Measurements from ENCODE around the gene MMP19.

MMP19 gene

DNA sequence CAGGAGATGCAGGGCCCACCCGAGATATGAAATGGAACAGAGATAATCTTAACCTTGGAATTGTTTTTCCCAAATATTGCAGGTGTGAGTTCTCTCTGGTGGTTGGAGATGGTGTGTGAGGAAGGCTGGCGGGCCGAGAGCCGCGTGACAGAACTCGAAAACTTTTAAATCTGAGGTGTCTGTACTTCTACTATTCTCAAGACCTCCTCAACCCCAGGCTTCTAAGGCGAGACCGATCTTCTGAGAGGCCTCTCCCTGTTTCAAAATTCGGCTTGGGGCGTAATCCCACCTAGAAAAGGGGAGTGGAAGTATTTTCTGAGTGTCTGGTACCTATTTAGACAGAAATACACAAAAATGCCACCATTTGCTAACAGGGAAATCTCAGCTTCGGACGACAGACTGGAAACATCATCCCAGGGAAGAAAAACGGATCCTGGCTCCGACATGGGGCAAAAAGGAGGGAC is 25.8 kb downstream of the MMP19 start:
- TF ChIP-seq FOXP2 (optimal IDR thresholded peaks at IDR 0.05; ENCODE audit: borderline replicate concordance, extremely low read depth, extremely low read length, insufficient read depth), result no peak
- TF ChIP-seq POLR2AphosphoS5 (IDR thresholded peaks at IDR 0.05; ENCODE audit: low read depth, low read length), result no peak
- no peak for TF ChIP-seq TAF1 (IDR thresholded peaks at IDR 0.05; ENCODE audit: borderline replicate concordance, insufficient read depth, low read length)
- TF ChIP-seq, protein P1, sequence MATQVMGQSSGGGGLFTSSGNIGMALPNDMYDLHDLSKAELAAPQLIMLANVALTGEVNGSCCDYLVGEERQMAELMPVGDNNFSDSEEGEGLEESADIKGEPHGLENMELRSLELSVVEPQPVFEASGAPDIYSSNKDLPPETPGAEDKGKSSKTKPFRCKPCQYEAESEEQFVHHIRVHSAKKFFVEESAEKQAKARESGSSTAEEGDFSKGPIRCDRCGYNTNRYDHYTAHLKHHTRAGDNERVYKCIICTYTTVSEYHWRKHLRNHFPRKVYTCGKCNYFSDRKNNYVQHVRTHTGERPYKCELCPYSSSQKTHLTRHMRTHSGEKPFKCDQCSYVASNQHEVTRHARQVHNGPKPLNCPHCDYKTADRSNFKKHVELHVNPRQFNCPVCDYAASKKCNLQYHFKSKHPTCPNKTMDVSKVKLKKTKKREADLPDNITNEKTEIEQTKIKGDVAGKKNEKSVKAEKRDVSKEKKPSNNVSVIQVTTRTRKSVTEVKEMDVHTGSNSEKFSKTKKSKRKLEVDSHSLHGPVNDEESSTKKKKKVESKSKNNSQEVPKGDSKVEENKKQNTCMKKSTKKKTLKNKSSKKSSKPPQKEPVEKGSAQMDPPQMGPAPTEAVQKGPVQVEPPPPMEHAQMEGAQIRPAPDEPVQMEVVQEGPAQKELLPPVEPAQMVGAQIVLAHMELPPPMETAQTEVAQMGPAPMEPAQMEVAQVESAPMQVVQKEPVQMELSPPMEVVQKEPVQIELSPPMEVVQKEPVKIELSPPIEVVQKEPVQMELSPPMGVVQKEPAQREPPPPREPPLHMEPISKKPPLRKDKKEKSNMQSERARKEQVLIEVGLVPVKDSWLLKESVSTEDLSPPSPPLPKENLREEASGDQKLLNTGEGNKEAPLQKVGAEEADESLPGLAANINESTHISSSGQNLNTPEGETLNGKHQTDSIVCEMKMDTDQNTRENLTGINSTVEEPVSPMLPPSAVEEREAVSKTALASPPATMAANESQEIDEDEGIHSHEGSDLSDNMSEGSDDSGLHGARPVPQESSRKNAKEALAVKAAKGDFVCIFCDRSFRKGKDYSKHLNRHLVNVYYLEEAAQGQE (IDR thresholded peaks at IDR 0.05; ENCODE audit: insufficient read depth in 1 of 2, low read depth in 2 of 2, low read length in 2 of 2), result no peak
- no peak for TF ChIP-seq SIN3A (IDR thresholded peaks at IDR 0.05; ENCODE audit: borderline replicate concordance, insufficient read depth, low read length)

GRCh38 chr12:55815473-55815872 is 27.3 kb downstream of the MMP19 start:
- TF ChIP-seq TAF1 (IDR thresholded peaks at IDR 0.05; ENCODE audit: borderline replicate concordance, insufficient read depth, low read length) (no peak), POLR2AphosphoS5 (IDR thresholded peaks at IDR 0.05; ENCODE audit: low read depth, low read length) (no peak), SIN3A (IDR thresholded peaks at IDR 0.05; ENCODE audit: borderline replicate concordance, insufficient read depth, low read length) (no peak), FOXP2 (optimal IDR thresholded peaks at IDR 0.05; ENCODE audit: borderline replicate concordance, extremely low read depth, extremely low read length, insufficient read depth) (no peak)
- TF ChIP-seq, protein P1 (IDR thresholded peaks at IDR 0.05; ENCODE audit: insufficient read depth in 1 of 2, low read depth in 2 of 2, low read length in 2 of 2), result no peak

GRCh38 chr12:55814257-55814656 is 28.5 kb downstream of the MMP19 start:
- TF ChIP-seq POLR2AphosphoS5 (IDR thresholded peaks at IDR 0.05; ENCODE audit: low read depth, low read length) (no peak), SIN3A (IDR thresholded peaks at IDR 0.05; ENCODE audit: borderline replicate concordance, insufficient read depth, low read length) (no peak), FOXP2 (optimal IDR thresholded peaks at IDR 0.05; ENCODE audit: borderline replicate concordance, extremely low read depth, extremely low read length, insufficient read depth) (no peak)

DNA sequence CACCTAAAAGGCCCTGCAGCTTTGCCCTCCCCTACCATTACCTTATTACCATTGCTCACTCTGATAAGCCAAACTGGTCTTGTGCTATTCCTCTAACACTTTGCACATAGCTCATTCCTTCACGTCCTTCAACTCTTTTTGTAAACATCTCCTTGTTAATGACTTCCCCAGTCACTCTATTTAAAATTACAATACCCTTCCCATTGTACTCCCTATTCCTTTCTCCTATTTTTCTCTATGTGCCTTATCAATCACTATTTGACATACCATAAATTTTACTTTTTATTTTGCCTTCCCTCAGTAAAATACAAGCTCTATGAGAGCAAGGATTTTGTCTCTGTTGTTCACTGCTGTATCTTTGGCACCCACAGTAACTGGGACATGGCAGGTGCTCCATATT is 30.6 kb downstream of the MMP19 start:
- TF ChIP-seq, protein P1 (IDR thresholded peaks at IDR 0.05; ENCODE audit: insufficient read depth in 1 of 2, low read depth in 2 of 2, low read length in 2 of 2), result no peak
- no peak for TF ChIP-seq TAF1 (IDR thresholded peaks at IDR 0.05; ENCODE audit: borderline replicate concordance, insufficient read depth, low read length)
- no peak for TF ChIP-seq FOXP2 (optimal IDR thresholded peaks at IDR 0.05; ENCODE audit: borderline replicate concordance, extremely low read depth, extremely low read length, insufficient read depth)
- no peak for TF ChIP-seq POLR2AphosphoS5 (IDR thresholded peaks at IDR 0.05; ENCODE audit: low read depth, low read length)
- TF ChIP-seq SIN3A (IDR thresholded peaks at IDR 0.05; ENCODE audit: borderline replicate concordance, insufficient read depth, low read length), result no peak

DNA sequence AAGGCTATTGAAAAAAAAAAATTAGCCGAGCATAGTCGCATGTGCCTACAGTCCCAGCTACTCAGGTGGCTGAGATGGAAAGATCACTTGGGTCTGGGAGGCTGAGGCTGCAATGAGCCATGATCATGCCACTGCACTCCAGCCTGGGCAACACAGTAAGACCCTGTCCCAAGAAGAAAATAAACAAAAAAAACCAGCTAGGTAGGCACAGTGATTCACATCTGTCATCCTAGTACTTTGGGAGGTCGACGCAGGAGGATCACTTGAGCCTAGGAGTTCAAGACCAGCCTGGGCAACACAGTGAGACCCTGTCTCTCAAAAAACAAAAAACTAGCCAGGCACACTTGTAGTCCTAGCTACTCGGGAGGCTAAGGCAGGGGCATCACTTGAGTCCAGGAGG is 33.5 kb downstream of the MMP19 start:
- TF ChIP-seq FOXP2 (optimal IDR thresholded peaks at IDR 0.05; ENCODE audit: borderline replicate concordance, extremely low read depth, extremely low read length, insufficient read depth) (no peak), TAF1 (IDR thresholded peaks at IDR 0.05; ENCODE audit: borderline replicate concordance, insufficient read depth, low read length) (no peak), POLR2AphosphoS5 (IDR thresholded peaks at IDR 0.05; ENCODE audit: low read depth, low read length) (no peak), SIN3A (IDR thresholded peaks at IDR 0.05; ENCODE audit: borderline replicate concordance, insufficient read depth, low read length) (no peak)
- TF ChIP-seq, protein P1 (IDR thresholded peaks at IDR 0.05; ENCODE audit: insufficient read depth in 1 of 2, low read depth in 2 of 2, low read length in 2 of 2), result no peak
